ENCODE data around the gene TNP2.

GRCh38 chr16:11277607-11278337, 8.6 kb upstream of the TNP2 start:
- TF ChIP-seq CTCF (IDR thresholded peaks at IDR 0.05) (no peak), POLR2A (IDR thresholded peaks at IDR 0.05) (no peak)
